Mammary epithelial cell (primary cell): ENCODE measurements around the gene SLC39A1.

Experiments used
- EZH2 ChIP-seq: IDR thresholded peaks from 2 replicates; pipeline ENCODE4 v1.6.1; 2012; ENCODE audit warnings: low read length, inconsistent platforms, borderline replicate concordance
- TF ChIP-seq, protein P1 (sequence below), 2 donors: IDR thresholded peaks in 1 of 2; conservative IDR thresholded peaks in 1 of 2; 2 replicates each; pipeline ENCODE4 v1.5.1; 2011 to 2012; ENCODE audit warnings: inconsistent platforms in 2 of 2, low read length in 2 of 2, mild to moderate bottlenecking in 2 of 2, control low read depth in 1 of 2, low read depth in 1 of 2; ENCODE audit not compliant: insufficient read depth in 1 of 2; ENCODE audit errors: extremely low read depth in 1 of 2

DNA sequence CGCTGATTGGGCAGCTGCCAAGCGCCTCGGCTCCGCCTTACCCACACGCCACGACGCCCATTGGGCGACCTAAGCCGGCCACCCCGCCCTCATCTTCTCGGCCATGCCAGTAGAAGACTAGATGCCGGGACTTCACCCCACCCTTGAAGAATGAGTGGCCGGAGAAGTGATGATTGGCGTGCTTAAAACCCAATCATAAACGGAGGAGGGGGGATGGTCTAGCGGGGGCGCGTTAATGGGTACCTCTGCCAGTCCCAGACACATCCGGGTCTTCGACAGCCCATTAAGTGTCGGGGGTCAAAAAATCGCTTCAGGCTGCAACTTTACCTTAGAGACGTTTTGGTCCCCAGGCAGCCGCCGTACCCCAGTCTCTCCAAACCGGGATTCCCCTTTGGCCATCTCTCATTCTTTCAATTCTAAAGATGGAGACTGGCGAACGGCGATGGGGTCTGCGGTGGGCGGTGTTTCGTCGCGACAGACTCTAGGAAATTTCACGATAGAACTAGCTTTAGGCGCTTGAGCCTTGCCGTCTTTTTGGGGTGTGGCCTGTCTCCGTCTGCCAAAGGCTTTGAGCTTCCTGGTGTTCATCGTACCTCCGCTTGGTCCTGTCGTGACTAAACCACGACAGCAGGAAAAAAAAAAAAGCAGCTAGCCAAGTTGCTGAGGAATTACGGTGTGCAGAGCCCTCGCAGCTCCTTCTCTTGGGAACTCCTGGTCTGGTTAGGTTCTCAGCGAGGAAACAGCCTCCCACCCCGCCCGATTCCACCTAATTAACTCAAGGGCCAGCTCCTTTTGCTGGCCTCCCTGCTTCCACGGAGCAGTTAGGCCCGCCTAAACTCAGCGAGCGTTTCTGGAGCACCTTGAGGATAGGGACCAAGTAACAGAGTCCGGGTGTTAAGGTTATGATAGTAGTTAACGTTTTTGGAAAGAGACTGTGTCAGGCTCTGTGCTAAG lies 40.1 kb downstream of the SLC39A1 start, which contains the start of gene GATAD2B:
- TF ChIP-seq, protein P1, sequence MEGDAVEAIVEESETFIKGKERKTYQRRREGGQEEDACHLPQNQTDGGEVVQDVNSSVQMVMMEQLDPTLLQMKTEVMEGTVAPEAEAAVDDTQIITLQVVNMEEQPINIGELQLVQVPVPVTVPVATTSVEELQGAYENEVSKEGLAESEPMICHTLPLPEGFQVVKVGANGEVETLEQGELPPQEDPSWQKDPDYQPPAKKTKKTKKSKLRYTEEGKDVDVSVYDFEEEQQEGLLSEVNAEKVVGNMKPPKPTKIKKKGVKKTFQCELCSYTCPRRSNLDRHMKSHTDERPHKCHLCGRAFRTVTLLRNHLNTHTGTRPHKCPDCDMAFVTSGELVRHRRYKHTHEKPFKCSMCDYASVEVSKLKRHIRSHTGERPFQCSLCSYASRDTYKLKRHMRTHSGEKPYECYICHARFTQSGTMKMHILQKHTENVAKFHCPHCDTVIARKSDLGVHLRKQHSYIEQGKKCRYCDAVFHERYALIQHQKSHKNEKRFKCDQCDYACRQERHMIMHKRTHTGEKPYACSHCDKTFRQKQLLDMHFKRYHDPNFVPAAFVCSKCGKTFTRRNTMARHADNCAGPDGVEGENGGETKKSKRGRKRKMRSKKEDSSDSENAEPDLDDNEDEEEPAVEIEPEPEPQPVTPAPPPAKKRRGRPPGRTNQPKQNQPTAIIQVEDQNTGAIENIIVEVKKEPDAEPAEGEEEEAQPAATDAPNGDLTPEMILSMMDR (conservative IDR thresholded peaks at IDR 0.05 in 1 of 2, IDR thresholded peaks at IDR 0.05 in 1 of 2; ENCODE audit: extremely low read depth in 1 of 2, insufficient read depth in 1 of 2, low read depth in 1 of 2, low read length in 2 of 2), result no peak
- TF ChIP-seq EZH2, result no peak
